Measurements from ENCODE around the gene TTLL3. TPM values are rescaled to one million over a fixed set of nuclear protein-coding genes. Genes with fewer than 3 reads are reported as not detected.
"Not testable (repeated sequence)": the region's sequence is repeated elsewhere in the genome, so short reads cannot be mapped to it uniquely, and the experiment has no call there.

The TTLL3 gene
- polyA plus RNA-seq, 3 donors, result 44.0 to 92.7 (median 47.5) TPM

GRCh38 chr3:9820946-9821345 is 10.9 kb downstream of the TTLL3 start:
- no peak for DNase-seq (ENCODE audit: extremely low read depth in 1 of 11, low read depth in 9 of 11, low spot score in 4 of 11)

GRCh38 chr3:9825451-9826040 is 15.5 kb downstream of the TTLL3 start:
- no peak for DNase-seq (ENCODE audit: extremely low read depth in 1 of 11, low read depth in 9 of 11, low spot score in 4 of 11)

DNA sequence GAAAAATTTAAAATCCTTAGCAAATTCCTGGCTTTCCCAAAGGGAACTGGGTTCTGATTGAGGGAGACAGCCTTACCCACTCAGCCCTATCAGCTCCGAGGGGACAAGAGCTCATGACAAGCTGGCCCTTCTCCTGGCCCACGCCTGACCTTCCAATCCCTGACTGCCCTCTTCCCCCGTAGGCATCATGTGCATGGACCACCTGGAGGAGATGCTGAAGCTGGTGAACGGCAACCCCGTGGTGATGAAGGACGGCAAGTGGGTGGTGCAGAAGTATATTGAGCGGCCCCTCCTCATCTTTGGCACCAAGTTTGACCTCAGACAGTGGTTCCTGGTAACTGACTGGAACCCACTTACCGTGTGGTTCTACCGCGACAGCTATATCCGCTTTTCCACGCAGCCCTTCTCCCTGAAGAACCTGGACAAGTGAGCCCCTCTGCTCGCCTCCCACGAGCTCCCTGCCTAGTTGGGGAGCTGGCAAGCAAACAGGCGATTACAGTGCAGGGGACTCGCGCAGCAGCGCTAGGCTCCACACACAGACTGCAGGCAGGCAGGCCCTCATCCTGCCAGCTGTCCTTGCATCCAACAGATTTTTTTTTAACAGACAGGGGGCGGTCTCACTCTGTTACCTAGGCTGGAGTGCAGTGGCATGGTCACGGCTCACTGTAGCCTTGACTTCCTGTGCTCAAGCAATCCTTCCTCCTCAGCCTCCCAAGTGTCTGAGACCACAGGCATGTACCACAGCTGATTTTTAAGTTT is 16.9 kb downstream of the TTLL3 start:
- no peak for DNase-seq (ENCODE audit: extremely low read depth in 1 of 11, low read depth in 9 of 11, low spot score in 4 of 11)

GRCh38 chr3:9828801-9829755 is 19.0 kb downstream of the TTLL3 start:
- no peak for DNase-seq (ENCODE audit: extremely low read depth in 1 of 11, low read depth in 9 of 11, low spot score in 4 of 11)

- DNase-seq (ENCODE audit: extremely low read depth in 1 of 11, low read depth in 9 of 11, low spot score in 4 of 11), result no peak
Observed at GRCh38 chr3:9831253-9831652, 21.2 kb downstream of the TTLL3 start.

DNA sequence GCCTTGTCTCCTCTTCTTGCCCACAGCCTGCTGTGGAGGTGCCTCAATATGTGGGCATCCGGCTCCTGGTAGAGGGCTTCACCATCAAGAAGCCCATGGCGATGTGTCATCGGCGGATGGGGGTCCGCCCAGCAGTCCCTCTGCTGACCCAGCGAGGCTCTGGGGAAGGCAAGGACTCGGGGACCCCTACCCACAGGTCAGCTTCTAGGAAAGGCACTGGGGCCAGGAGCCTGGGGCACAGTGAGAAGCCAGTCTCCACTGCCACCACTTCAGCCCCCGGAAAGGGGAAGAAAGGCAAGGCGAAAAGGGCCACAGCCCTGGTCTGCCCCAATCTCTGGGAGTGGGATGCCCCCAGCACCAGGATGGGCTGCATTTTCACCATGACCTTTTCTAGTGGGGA is 23.0 kb downstream of the TTLL3 start:
- DNase-seq (ENCODE audit: extremely low read depth in 1 of 11, low read depth in 9 of 11, low spot score in 4 of 11), result no peak

DNA sequence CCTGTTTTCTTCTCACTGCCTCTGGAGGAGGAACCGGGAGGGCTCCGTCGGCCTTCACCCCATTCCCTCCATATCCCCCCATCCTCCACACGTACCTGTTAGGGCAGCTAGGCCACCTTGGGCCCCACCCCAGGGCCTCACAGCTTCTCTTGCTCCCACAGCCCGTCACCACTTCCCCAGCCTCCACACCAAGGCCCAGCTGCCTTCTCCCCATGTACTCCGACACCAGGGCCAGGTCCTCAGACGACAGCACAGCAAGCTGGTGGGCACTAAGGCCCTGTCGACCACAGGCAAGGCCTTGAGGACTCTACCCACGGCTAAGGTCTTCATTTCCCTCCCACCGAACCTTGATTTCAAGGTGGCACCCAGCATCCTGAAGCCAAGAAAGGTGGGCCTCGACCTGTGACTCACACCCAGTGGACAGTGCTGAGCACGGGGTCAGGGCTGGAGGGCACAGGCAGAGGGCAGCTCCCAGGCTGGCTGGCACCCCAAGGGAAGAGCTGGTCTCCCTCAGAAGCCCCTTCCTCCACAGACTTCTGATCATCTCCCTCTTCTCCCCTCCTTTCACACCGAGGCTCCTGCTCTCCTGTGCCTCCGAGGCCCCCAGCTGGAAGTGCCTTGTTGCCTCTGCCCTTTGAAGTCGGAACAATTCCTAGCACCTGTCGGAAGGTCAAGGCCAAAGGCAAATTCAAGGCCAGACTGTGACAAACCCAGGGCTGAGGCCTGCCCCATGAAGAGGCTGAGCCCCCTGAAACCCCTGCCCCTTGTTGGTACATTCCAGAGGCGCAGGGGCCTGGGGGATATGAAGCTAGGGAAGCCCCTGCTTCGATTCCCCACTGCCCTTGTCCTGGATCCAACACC is 24.7 kb downstream of the TTLL3 start:
- no peak for DNase-seq (ENCODE audit: extremely low read depth in 1 of 11, low read depth in 9 of 11, low spot score in 4 of 11)

DNA sequence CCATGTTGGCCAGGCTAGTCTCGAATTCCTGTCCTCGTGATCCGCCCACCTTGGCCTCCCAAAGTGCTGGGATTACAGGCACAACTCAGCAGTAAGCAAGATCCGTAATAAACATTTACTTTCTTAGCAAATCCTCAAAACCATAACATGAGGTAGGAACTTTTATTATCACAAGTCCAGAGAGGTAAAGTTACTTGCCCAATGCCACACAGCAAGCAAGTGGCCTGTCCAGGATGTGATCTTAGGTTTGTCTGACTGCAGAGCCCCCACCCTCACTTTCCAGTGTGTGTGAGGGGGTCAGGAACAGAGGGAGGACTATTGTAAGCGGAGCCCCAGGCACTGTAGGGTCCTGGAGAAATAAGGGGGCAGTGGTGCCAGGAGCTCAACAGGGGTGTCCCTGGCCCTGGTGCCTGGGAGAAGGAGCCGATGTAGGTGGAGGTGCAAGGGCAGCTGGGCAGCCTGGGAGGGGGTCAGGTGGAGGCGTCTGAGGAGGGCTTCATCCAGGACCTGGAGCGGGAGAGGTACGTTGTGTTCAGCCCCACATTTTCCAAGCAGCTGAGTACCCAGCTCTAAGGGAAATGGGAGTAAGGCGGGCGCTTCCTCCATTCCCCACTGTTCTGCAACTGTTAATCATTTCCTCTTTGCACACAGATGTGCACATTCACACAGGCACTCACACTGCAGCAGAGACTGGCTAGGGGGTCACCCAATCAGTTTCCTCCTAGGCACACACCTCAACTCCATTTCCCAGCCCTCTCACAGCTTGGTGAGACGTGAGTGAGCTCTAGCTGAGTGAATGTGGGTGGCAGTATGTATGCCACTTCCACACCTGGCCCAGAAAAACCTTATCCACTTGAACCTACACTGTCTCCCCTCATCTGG is 27.9 kb downstream of the TTLL3 start:
- no peak for DNase-seq (ENCODE audit: extremely low read depth in 1 of 11, low read depth in 9 of 11, low spot score in 4 of 11)

DNA sequence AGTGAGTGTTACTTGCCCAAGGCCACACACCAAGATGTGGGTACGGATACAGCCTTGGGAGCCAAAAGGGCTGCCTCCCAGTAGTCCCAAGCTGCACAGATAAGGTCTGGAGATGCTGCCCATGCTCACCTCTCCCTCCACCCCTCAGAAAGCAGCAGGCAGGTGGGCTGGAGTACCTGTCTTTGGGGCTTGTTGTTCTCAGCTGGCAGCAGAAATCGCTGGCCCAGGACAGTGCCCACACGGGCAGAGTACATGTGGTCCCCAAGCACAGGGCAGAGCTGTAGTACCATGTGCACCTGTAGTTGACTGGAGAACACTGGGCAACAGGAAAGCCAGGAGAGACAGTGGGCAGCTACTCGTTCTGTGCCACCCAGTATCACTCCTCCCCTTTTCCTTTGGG is 28.8 kb downstream of the TTLL3 start:
- no peak for DNase-seq (ENCODE audit: extremely low read depth in 1 of 11, low read depth in 9 of 11, low spot score in 4 of 11)

GRCh38 chr3:9841015-9841414 is 31.0 kb downstream of the TTLL3 start:
- DNase-seq (ENCODE audit: extremely low read depth in 1 of 11, low read depth in 9 of 11, low spot score in 4 of 11), result no peak

DNA sequence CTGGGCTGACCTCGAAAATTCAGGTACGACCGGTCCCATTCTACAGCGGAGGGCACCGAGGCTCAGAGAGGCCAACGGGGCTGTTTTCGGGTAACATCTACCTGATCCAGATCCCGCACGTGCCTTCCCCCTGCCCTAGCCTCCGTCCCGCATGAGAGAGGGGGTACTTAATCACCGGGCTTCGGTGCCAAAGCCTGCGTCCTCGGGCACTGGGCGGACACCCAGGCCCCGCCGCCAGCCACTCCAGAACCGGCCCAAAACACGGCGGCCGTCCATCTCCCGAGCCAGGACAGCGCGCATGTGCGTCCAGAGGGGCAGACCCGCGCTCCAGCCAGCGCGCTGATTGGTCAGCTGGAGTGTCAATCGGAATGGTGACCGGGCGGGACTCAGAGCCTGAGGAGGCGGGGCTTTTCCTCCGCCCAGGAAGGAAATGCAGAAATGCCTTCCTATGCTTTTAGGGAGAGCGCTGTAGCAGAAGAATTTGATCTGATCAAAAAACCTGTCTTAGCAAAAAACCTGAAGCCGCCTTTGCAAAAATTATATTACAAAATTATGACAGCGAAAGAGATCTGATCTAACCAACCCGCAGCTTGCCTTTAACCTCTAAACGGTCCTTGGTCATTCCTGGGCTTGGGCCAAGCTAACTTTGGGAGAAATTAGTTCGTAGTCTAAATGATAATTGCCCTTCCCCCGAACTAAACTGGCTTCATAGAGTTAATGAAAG is 33.8 kb downstream of the TTLL3 start, which contains the start of gene RPUSD3:
Gene RPUSD3 (minus strand): TSS at position 294 of the 724 bp plus-strand sequence. CDS start 18 bp downstream, at position 276.
- peak; percentile 87 to 97 (median 94) for DNase-seq (ENCODE audit: extremely low read depth in 1 of 11, low read depth in 9 of 11, low spot score in 4 of 11)

GRCh38 chr3:9846231-9846630 is 36.2 kb downstream of the TTLL3 start:
- DNase-seq (ENCODE audit: extremely low read depth in 1 of 11, low read depth in 9 of 11, low spot score in 4 of 11), result no peak

- no peak for DNase-seq (ENCODE audit: extremely low read depth in 1 of 11, low read depth in 9 of 11, low spot score in 4 of 11)
Observed at GRCh38 chr3:9846931-9847488, 36.9 kb downstream of the TTLL3 start.

- DNase-seq (ENCODE audit: extremely low read depth in 1 of 11, low read depth in 9 of 11, low spot score in 4 of 11), result not testable (repeated sequence)
Observed at GRCh38 chr3:9847870-9848269, 37.8 kb downstream of the TTLL3 start.

GRCh38 chr3:9848860-9849259 is 38.8 kb downstream of the TTLL3 start:
- DNase-seq (ENCODE audit: extremely low read depth in 1 of 11, low read depth in 9 of 11, low spot score in 4 of 11), result not testable (repeated sequence)

DNA sequence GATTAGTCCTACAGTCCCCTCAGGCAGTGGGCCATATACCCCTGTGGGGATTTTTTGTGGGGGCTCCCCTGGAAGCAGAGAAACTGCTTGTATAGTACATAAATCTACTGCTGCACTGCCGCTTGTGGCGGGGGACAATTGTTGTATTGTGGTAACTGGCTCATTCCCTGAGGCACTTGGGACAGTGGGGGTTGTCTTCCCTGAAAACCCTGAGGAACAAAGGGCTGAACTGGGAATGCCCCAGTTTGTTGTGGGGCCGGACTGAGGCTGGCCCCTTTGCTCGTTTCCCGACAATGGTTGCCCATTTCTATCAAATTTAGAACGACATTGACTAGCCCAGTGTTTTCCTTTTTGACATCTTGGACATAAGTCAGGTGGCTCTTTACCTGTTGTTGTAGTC is 41.3 kb downstream of the TTLL3 start:
- not testable (repeated sequence) for DNase-seq (ENCODE audit: extremely low read depth in 1 of 11, low read depth in 9 of 11, low spot score in 4 of 11)

DNA sequence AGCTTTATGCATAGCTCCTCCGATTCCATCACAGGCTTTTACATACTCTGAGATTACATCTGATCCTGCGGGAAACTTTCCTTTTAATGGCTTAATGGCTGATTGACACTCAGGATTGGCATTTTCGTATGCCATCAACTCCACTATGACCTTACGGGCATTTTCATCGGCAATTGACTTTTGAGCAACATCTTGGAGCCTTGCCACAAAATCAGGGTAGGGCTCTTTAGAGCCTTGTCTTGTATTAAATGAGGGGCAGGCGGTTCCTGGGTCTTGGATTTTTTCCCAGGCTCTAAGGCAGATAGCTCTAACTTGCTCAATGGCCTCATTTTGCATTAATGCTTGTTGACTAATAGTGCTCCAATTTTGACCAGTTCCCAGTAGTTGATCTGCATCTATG is 41.9 kb downstream of the TTLL3 start:
- not testable (repeated sequence) for DNase-seq (ENCODE audit: extremely low read depth in 1 of 11, low read depth in 9 of 11, low spot score in 4 of 11)
